Stimulated activated CD8-positive, alpha-beta memory T cell treated with anti-CD3 and anti-CD28 coated beads, Interleukin-15, amount 100 ng/mL, for 4 hours (primary cell): ENCODE data around the gene ARL4D.
"Not testable (repeated sequence)": the region's sequence is repeated elsewhere in the genome, so short reads cannot be mapped to it uniquely, and the experiment has no call there.

Source experiments
- DNase-seq, 2 donors: peaks; one replicate each; pipeline ENCODE4 v3.0.0-alpha.2; 2020; ENCODE audit warnings: low read depth in 2 of 2

Gene ARL4D

DNA sequence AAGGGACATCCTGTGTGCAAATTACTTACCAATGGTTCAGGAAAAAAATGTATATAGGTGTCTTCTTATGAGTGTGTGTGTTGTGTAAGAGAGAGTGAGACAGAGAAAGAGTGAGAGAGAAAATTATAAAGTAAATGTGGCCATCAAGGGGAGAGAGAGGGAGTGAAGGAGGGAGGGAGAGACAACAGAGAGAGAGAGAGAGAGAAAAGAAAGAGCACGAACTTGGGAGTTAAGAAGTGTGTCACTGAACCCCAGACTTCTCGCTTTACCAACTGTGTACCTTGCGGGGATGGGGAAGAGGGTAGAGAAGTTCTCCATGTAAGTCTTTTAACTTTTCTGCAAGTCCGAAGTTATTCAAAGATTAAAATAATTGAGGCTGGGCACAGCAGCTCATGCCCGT is 28.8 kb upstream of the ARL4D start:
- DNase-seq, result no peak

GRCh38 chr17:43371227-43371821 is 27.5 kb upstream of the ARL4D start:
- DNase-seq, result no peak

GRCh38 chr17:43372273-43372911 is 26.4 kb upstream of the ARL4D start:
- no peak for DNase-seq

DNA sequence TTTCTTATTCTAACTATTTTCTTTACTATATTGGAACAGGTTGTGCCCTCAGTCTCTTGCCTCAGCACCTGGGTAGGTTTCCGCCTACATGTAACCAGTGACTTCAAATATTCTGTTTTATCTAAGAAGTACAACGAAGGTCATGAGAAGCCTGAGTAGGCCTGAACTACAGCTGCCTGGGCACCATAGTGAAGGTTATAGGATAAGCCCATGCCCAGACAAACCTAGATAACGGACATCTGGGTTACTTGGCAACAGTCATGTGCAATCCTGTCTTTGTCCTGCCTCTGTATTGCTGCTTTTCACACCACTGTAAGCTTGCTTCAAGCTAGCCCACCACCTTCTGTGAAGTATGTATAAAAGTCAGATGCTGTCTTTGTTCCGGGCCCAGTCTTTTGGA is 25.4 kb upstream of the ARL4D start:
- DNase-seq, result no peak

GRCh38 chr17:43375915-43376314 is 22.9 kb upstream of the ARL4D start:
- DNase-seq, result not testable (repeated sequence)

GRCh38 chr17:43377056-43377810 is 21.6 kb upstream of the ARL4D start:
- DNase-seq, result no peak

DNA sequence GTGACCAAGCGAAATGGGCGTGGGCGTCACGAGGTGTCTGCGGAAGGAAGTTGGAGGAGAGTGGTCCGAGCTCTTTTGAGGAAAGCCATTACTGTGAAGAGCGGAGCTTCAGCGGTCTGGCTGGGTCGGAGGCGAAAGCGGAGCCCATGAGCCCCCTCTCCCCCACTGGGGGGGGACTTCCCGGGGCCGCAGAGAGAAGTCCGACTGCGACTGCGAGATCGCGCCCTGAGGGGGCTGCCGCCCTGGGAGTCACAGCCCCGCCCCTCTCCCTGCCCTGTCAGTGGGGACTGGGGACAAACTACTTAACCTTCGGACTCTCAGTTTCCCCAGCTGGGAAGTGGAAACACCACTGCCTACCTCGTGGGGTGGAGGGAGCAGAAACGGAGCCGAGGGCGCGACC is 20.0 kb upstream of the ARL4D start:
- DNase-seq, result no peak

DNA sequence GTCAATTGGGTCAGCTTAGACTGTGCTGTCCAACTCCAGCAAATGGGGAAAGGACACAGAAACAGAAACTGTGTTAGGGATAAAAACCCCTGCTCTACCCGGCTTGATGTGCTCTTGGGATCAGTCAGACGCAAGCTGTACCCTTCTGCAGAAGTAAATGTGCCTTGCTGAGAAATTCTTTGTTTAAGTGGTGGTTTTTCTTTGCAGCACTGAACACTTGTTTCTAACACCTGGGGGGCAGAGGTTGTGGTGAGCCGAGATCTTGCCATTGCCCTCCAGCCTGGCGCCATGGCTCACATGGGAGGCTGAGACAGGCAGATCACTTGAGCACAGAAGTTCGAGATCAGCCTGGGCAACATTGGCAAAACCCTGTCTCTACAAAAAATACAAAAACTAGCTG is 18.5 kb upstream of the ARL4D start:
- DNase-seq, result no peak

GRCh38 chr17:43381204-43381603 is 17.6 kb upstream of the ARL4D start:
- DNase-seq, result no peak

- DNase-seq, result no peak
These were observed 17.2 kb upstream of the ARL4D start for GRCh38 chr17:43381621-43382020.

DNA sequence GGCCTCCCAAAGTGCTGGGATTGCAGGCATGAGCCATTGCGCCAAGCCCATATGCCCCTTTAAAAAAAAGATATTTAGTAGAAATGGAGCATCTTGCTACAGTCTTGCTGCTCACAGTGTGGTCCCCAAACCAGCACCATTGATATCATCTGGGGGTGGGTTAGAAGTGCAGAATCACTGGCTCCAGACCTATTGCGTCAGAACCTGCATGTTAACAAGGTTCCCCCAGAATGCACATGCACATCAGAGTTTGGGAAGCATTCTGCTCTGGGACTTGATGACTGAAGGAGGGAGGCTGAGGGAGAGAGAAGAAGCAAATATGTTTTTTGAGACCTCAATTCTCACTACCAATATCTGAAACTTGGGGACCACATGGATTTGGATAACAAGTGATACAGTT is 16.0 kb upstream of the ARL4D start:
- no peak for DNase-seq

GRCh38 chr17:43383372-43383771 is 15.4 kb upstream of the ARL4D start:
- DNase-seq, result no peak

DNA sequence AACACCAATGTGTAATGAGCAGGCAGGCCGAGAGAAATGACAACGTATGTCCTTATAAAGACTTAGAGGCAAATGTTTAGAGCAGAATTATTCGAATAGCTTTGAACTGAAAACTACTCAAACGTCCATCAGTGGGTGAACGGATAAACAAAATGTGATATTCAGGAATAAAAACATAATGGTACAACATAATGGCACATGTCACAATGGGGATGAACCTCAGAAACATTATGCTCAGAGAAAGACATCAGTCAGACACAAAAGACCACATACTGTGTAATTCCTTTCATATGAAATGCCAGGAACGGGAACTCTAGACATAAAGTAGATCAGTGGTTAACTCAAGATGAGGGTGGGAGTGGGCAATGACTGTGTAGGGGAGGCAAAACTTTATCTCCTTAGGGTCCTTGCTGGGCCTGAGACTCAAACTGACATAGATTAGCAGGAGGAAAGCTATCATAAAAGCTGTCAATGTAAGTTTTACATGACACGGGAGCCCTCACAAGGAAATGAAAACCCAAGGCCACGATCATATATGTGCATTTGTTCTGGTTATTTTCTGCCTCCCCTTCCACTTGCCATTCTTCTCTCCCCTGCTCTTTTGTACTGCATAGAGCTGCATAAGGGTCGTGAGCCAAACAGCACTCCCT is 14.8 kb upstream of the ARL4D start:
- DNase-seq, result no peak

DNA sequence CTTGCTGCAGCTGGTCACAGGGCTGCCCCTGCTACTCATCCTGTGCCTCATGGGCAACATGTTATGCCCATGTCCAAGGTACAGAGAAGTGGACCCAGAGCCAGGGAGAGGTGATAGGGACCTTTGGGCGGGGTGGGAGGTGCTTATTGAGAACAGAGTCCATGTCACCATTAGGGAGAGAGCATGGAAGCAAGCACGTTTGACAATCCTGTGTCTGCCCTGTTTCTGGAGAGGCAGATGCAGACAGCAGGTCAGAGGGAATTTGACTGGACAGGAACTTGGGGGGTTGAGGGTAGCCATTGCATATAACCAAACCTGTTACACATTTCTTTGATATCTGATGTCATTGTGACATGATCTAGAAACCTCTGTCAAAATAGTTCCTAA is 14.3 kb upstream of the ARL4D start:
- no peak for DNase-seq

GRCh38 chr17:43385046-43385831 is 13.6 kb upstream of the ARL4D start:
- no peak for DNase-seq

- DNase-seq, result peak; percentile 75 to 78
These were observed 10.3 kb upstream of the ARL4D start for GRCh38 chr17:43388359-43389045.

- DNase-seq, result peak; percentile 52 to 67
These were observed 9.5 kb upstream of the ARL4D start for GRCh38 chr17:43389046-43389947.

DNA sequence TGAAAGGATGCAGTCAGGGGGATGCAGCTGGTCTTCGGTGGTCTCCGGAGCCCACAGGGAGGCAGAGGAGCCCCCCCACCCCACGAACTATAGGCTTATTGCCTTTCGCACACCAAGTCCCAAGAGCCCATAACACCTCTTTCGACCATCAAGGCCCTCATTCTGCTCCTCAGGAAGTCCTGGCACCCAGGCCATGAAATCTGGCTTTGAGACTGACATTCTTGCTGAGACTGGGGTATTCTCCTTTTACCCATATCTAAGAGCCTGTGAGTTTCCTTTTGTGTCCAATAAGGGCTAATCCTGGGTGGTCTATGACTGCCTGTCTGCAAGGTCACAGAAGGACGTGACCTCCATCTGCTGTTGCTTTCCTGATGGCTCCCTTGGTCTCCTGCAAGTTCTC is 6.4 kb upstream of the ARL4D start:
- no peak for DNase-seq

- DNase-seq, result peak; percentile 45 to 80
These were observed 4.8 kb upstream of the ARL4D start for GRCh38 chr17:43393944-43394482.

DNA sequence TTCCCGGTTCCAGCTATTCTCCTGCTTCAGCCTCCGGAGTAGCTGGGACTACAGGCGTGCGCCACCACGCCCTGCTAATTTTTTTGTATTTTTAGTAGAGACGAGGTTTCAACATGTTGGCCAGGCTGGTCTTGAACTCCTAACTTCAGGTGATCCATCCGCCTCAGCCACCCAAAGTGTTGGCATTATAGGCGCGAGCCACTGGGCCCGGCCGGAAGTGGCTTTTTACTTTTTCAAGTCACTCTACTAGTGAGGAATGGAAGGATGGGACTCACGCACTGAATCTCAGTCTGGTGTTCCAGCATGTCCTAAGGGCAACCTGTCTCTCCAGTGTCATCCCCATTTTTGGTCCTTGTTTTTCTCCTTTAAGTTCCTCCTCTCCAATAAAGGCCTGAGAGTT is 4.1 kb upstream of the ARL4D start:
- DNase-seq, result not testable (repeated sequence)
